Measurements from ENCODE around the gene DIAPH3. TPM values are rescaled to one million over a fixed set of nuclear protein-coding genes. Genes with fewer than 3 reads are reported as not detected.

Gene DIAPH3
- total and polyA plus RNA-seq, 2 of the 4 experiments (the other 2 are of a cell fraction): 8.9 to 9.3 TPM

GRCh38 chr13:59809564-59809963 is 354.2 kb downstream of the DIAPH3 start:
- dilution Hi-C loops (cut with HindIII; ENCODE audit: low sequenced_read_pairs, unreplicated experiment): no loop called here

More at GRCh38 chr13:59809564-59809963, 354.2 kb downstream of the DIAPH3 start:
- no peaks in the 10 kb centered on the region for H3K36me3 ChIP-seq (ENCODE audit: control insufficient read depth, insufficient read depth, low read length)
- no peaks in the 10 kb centered on the region for H4K20me1 ChIP-seq (ENCODE audit: insufficient read depth, low read length)
- TF ChIP-seq MAFK (IDR thresholded peaks at IDR 0.05; ENCODE audit: low read depth, low read length): peak; percentile 76
- TF ChIP-seq MXI1 (IDR thresholded peaks at IDR 0.05; ENCODE audit: borderline replicate concordance, low read depth, low read length): no peak
- DNase-seq (no peak), ATAC-seq (ENCODE audit: low read depth) (no peak)
- no peak overlapping the region for H3K18ac ChIP-seq (ENCODE audit: low read depth, low read length)
- no CpG with 5 or more reads among the region's 3 CpGs for WGBS, 2 experiments (ENCODE audit: extremely low coverage in 2 of 2, insufficient read length in 1 of 2)
- H3K4ac ChIP-seq (ENCODE audit: low read depth, low read length): no peak overlapping the region
- no peaks in the 10 kb centered on the region for H3K9me1 ChIP-seq (ENCODE audit: insufficient read depth, low read length)
- BruUV-seq (replicated peaks): no TSS peak
- no peak overlapping the region for H3K23ac ChIP-seq (ENCODE audit: low read depth, low read length)
- H3K9ac ChIP-seq (ENCODE audit: low read depth, low read length): no peak overlapping the region
- H3K4me2 ChIP-seq (ENCODE audit: low read depth, low read length): peak overlapping the region; percentile 28; the same call in 1 of the 2 replicates
- in situ Hi-C loops (cut with MboI; ENCODE audit: low sequenced_read_pairs): no loop called here
- no peaks in the 10 kb centered on the region for H3K4me1 ChIP-seq (ENCODE audit: control insufficient read depth, insufficient read depth, low read length)
- no peak overlapping the region for H3K4me3 ChIP-seq (ENCODE audit: insufficient read depth, low read depth, low read length)
- intact Hi-C loops (cut with micrococcal nuclease): no loop called here
- H3K56ac ChIP-seq (ENCODE audit: extremely low read depth, insufficient read depth, low read length): no peak overlapping the region
- no peak overlapping the region for H3K14ac ChIP-seq (replicated peaks; ENCODE audit: low read depth, low read length)
- H3K27me3 ChIP-seq (ENCODE audit: control insufficient read depth, insufficient read depth, low read length): no peaks in the 10 kb centered on the region
- no peak overlapping the region for H4K8ac ChIP-seq (ENCODE audit: low read depth in 2 of 2, low read length in 2 of 2)
- no peak overlapping the region for H2AK9ac ChIP-seq (replicated peaks; ENCODE audit: low read depth, low read length, poor library complexity)
- no peak overlapping the region for H2AFZ ChIP-seq (replicated peaks; ENCODE audit: low read length, poor library complexity)
- no peak overlapping the region for H4K91ac ChIP-seq (ENCODE audit: insufficient read depth, low read depth, low read length)
- H3K9me3 ChIP-seq (ENCODE audit: control insufficient read depth, insufficient read depth, low read length): no peaks in the 10 kb centered on the region
- H2BK120ac ChIP-seq (ENCODE audit: low read depth, low read length): no peak overlapping the region
- H3K27ac ChIP-seq (ENCODE audit: insufficient read depth, low read length): no peak overlapping the region
- no peaks in the 10 kb centered on the region for H3K79me1 ChIP-seq (ENCODE audit: low read depth in 1 of 2, low read length in 2 of 2)
- H2AK5ac ChIP-seq (ENCODE audit: low read depth, low read length): no peak overlapping the region
- CTCF ChIA-PET: interaction anchor here (1.3 to 1.6 kb wide), 2 partner anchors 11 to 18 kb away, joined by 4 to 7 read pairs; no protein-coding TSS in a partner anchor
- H2BK15ac ChIP-seq (ENCODE audit: low read depth, low read length): no peak overlapping the region
- H2BK5ac ChIP-seq (ENCODE audit: low read depth, low read length, poor library complexity, severe bottlenecking): no peak overlapping the region
- POLR2A ChIA-PET (ENCODE audit: unreplicated experiment): no interaction called here
- no peak overlapping the region; the same call in 1 of the 2 replicates for H4K5ac ChIP-seq (ENCODE audit: low read depth, low read length)
- no peak overlapping the region for H2BK20ac ChIP-seq (ENCODE audit: low read depth, low read length)
